Left lobe of liver (tissue), 2 donors: ENCODE data around the gene ADAM11. TPM values are rescaled to one million over a fixed set of nuclear protein-coding genes. Genes with fewer than 3 reads are reported as not detected.

Experiments used
- ATAC-seq: fragments of 200-7000 bp; cut with Tn5 transposase; one replicate; pipeline ENCODE4 v1.9.1; 2020; ENCODE audit warnings: mild to moderate bottlenecking, moderate library complexity
- DNase-seq: peaks from one replicate; pipeline ENCODE4 v3.0.0-alpha.2; 2020; ENCODE audit warnings: low spot score
- total RNA-seq: library from RNA; stranded (reverse); gene quantifications from one replicate; pipeline ENCODE4 v1.2.1, GENCODE V29; 2021
- donor health status: DM: no; HTN: no; CAD: no; lungs with moderate emphysema.
- donor health status: DM: no; HTN: yes; CAD: no.

The ADAM11 gene
- total RNA-seq, 1 donor from 2014 or later: 0.13 TPM

GRCh38 chr17:44828919-44829522 lies 70.2 kb downstream of the ADAM11 start:
- DNase-seq (no peak), ATAC-seq (no peak)

DNA sequence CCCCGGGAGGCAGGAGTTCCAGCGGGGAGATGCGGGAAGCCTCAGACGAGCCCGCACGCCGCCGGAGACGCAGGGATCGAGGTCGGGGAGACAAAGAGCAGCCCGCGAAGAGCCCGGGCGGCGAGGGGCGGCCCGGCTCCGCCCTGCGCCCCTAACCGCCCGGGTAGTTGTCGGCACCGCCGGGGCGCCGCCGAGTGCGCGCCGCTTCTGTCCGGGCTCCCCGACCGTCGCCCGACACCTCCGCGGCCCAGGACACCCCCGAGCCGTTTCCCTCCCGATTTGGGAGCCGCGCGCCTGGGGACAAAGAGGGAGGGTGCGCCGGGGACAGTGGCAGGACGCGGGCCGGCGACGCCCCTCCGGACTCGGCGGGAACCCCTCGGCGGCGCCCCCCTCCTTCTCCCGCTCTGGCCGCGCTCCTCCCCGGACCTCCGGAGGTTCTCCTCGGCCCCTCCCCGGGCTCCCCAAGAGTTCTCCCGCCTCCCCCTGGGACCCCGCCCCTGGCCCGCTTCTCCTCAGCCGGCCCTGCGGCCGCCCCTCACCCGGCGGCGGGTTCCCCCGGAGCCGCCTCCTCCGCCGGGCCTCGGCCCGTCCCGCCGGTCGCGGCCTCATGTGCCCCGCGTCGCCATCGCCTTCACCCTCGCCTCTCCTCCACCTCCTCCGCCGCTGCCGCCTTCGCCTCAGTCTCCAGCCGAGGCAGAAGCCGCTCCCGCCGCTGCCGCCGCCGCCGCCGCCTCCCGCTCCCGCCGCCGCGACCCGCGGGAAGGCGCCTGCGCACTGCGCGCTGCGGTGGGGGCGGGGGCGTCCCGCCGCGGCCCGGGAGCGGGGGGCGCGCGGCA lies 71.0 kb downstream of the ADAM11 start, which contains the start of gene GJC1:
GJC1 (minus strand) TSS at position 765 of the 836 bp plus-strand sequence. CDS start 24,470 bp downstream, outside the sequence.
- DNase-seq (no peak), ATAC-seq (peak; percentile 57)

DNA sequence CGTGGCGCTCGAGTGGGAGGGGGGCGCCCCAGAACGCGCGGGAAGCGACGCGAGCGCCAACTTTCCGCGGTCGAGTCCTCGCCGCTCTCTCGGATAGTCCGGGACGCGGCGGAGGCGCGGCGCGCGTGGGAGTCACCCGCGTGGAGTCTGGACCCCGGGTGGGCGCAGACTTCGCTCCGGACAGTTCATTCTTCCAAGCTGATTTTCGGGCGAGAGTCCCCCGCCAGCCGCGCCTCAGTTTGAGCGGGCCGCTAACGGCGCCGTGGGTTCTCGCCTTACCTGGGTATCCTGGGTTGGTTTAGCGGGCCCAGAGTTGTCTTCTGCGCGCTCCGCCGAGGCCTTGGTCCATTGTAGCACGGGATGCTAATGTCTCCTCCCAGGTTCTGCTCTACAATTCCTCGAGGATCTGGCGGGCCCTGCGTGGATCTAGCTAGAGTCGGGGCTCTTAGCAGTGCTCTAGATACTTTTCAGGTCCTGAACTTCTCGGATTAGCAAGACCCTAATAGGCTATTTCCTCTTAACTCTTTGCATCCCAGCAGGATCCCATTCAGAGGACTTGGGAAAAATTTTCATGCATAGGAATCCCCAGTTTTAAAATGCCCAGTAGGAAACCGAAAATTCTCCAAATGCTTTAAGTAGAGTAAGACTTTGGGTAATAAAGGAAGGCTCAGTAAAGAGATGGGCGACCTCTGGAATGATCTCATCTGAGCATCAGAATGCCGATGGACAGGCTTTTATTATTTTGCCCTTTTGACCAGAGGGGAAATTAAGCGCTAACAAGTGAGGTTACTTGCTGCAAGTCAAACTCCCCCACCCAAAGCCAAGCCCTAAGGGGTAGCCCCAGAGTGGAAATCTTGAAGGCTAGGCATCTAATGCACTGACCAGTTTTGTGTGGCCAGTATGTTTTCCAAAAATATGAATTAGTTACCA lies 71.8 kb downstream of the ADAM11 start:
- DNase-seq: no peak
- peak; percentile 72 for ATAC-seq

GRCh38 chr17:44831371-44831770 lies 72.6 kb downstream of the ADAM11 start:
- no peak for DNase-seq
- ATAC-seq: no peak

Other genes starting within 250 kb of the ADAM11 start
- gene FZD2, start 201.5 kb upstream of the ADAM11 start, total RNA-seq: 0.18 TPM
- not detected for gene MEIOC, start 102.5 kb upstream of the ADAM11 start, total RNA-seq
- gene CCDC43, start 69.2 kb upstream of the ADAM11 start, total RNA-seq: 5.6 TPM
- gene DBF4B, start 50.3 kb upstream of the ADAM11 start, total RNA-seq: 1.7 TPM
- gene GJC1, start 71.3 kb downstream of the ADAM11 start, total RNA-seq: 0.53 TPM
- not detected for gene HIGD1B, start 88.9 kb downstream of the ADAM11 start, total RNA-seq
- gene EFTUD2, start 140.5 kb downstream of the ADAM11 start, total RNA-seq: 33.8 TPM
- 0.23 TPM for gene GFAP, start 156.5 kb downstream of the ADAM11 start, total RNA-seq
- gene KIF18B, start 188.8 kb downstream of the ADAM11 start, total RNA-seq: 0.25 TPM
- gene C1QL1, start 209.3 kb downstream of the ADAM11 start, total RNA-seq: 0.13 TPM